GM10248 (cell line): ENCODE results near the gene HACE1.
"Not testable (repeated sequence)": the region's sequence is repeated elsewhere in the genome, so short reads cannot be mapped to it uniquely, and the experiment has no call there.

Experiments used
- CTCF ChIA-PET: fragments of 300-600 bp; sonication (Branson Sonifier 250); formaldehyde crosslinking; extraction: SDS; loops from one replicate; lab custom pipeline; 2021; ENCODE audit warnings: antibody characterized with exemption; lab: Yijun Ruan, JAX
- POLR2A ChIA-PET: fragments of 350-650 bp; sonication (Branson Sonifier 250); formaldehyde crosslinking; extraction: SDS; loops from one replicate; lab custom pipeline; 2020; ENCODE audit warnings: antibody characterized with exemption; lab: Yijun Ruan, JAX
- DNase-seq: peaks from one replicate; pipeline ENCODE4 v3.0.0; 2012; ENCODE audit errors: extremely low spot score
- CTCF ChIP-seq: IDR thresholded peaks from 2 replicates; pipeline ENCODE4 v1.5.1; 2012; ENCODE audit warnings: mild to moderate bottlenecking, low read depth; ENCODE audit errors: extremely low read depth, missing control alignments, control extremely low read depth

HACE1 gene

GRCh38 chr6:104809116-104809515 is 50.6 kb downstream of the HACE1 start:
- POLR2A ChIA-PET = no interaction called here
- DNase-seq = no peak
- no peak for TF ChIP-seq CTCF
- CTCF ChIA-PET = interaction anchor here (3.0 kb wide), 1 partner anchor 19 kb away, joined by 11 read pairs; no protein-coding TSS in a partner anchor

- POLR2A ChIA-PET, DNase-seq, CTCF ChIA-PET: not testable (repeated sequence)
These were observed 54.4 kb downstream of the HACE1 start for GRCh38 chr6:104805335-104805734.

- TF ChIP-seq CTCF = no peak
- ChIA-PET POLR2A (no interaction called here), CTCF (interaction anchor here (1.4 to 3.5 kb wide), 2 partner anchors 8 to 9 kb away, joined by 3 to 13 read pairs; no protein-coding TSS in a partner anchor)
- no peak for DNase-seq
These were observed 60.5 kb downstream of the HACE1 start for GRCh38 chr6:104799134-104799657.

- POLR2A ChIA-PET = no interaction called here
- DNase-seq = no peak
- no peak for TF ChIP-seq CTCF
- CTCF ChIA-PET = interaction anchor here (0.8 to 1.8 kb wide), 2 partner anchors 10 to 64 kb away, joined by 3 to 4 read pairs; partner anchors contain the start of gene HACE1
These were observed 63.5 kb downstream of the HACE1 start for GRCh38 chr6:104796031-104796785.

GRCh38 chr6:104795363-104795762 is 64.4 kb downstream of the HACE1 start:
- ChIA-PET CTCF (interaction anchor here (0.8 to 1.8 kb wide), 3 partner anchors 11 to 65 kb away, joined by 3 to 4 read pairs (median 3); partner anchors contain the start of gene HACE1), POLR2A (no interaction called here)
- TF ChIP-seq CTCF = no peak
- no peak for DNase-seq

GRCh38 chr6:104789770-104790190 is 69.9 kb downstream of the HACE1 start:
- DNase-seq = peak; percentile 29
- CTCF ChIA-PET = interaction anchor here (0.9 to 3.8 kb wide), 13 partner anchors 9 to 633 kb away, joined by 3 to 18 read pairs (median 4); no protein-coding TSS in a partner anchor
- TF ChIP-seq CTCF = peak; percentile 33
- POLR2A ChIA-PET = interaction anchor here (0.6 kb wide), 1 partner anchor 23 kb away, joined by 3 read pairs; no protein-coding TSS in a partner anchor
